IPS-11a (cell line): ENCODE data around the gene BRMS1.

Source experiments
- H3K4me3 ChIP-seq: one replicate; pipeline ENCODE4 v1.5.1; 2013; ENCODE audit warnings: low read depth, low read length, control low read depth

BRMS1 gene

DNA sequence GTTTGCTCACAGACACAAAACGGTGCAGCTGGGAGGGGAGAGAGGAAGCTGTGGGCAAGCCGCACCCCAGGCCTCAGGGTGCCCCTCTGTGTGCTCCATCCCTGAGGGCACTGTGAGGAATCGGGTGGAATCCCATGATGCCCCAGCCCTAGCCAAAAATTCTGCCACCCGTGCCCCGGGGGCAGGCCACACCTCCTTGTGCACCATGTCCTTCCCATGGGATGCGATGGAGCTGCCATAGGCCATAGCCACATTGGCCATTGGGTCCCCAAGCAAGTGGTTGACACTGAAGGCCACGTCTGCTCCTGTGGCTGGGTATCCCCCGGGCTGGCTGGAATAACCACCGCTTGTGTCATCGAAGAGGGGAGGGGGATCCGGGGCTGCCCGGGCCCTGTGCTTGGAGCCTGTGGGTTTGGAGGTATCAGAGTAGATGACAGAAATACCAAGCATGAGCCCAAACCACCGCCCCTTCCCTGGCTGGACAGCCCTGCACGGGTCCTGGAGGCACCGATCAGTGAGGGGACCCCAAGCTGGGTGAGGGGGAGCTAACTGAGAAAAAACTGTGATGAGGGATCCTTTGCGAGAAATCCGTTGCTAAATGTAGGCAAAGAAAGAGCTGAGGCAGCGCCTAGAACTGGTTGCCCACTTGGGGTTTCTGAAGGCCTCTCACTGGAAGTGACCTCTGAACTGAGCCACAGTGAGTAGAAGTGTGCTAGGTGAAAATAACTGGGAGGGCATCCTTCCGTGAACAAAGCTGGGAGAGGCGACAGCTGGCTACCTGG lies 56.8 kb downstream of the BRMS1 start:
- H3K4me3 ChIP-seq = peak overlapping the region; percentile 88
